Left renal cortex interstitium (tissue), 4 donors: ENCODE measurements around the gene SPTBN1. TPM values are rescaled to one million over a fixed set of nuclear protein-coding genes. Genes with fewer than 3 reads are reported as not detected.

Source experiments
- DNase-seq, 4 donors: peaks; one replicate each; pipeline ENCODE4 v3.0.0-alpha.2; 2013; ENCODE audit warnings: low read depth in 4 of 4, low spot score in 2 of 4, missing footprints in 1 of 4
- polyA plus RNA-seq, 4 donors: library from polyadenylated mRNA; unstranded; fragments of 120-200 nt; gene quantifications; one replicate each; pipeline ENCODE4 v1.2.1, GENCODE V29; 2013; ENCODE audit not compliant: insufficient read length in 4 of 4

SPTBN1 gene
- polyA plus RNA-seq, 4 donors: 215 to 262 (median 233) TPM

- DNase-seq: no peak
These were observed 128.5 kb downstream of the SPTBN1 start for GRCh38 chr2:54584598-54584997.

GRCh38 chr2:54585136-54585733, 129.1 kb downstream of the SPTBN1 start:
- DNase-seq: no peak

- no peak for DNase-seq
These were observed 129.9 kb downstream of the SPTBN1 start for GRCh38 chr2:54586062-54586461.

- DNase-seq: no peak
These were observed 130.4 kb downstream of the SPTBN1 start for GRCh38 chr2:54586494-54586893.

GRCh38 chr2:54587171-54588016, 131.3 kb downstream of the SPTBN1 start:
- no peak for DNase-seq

- DNase-seq: no peak
These were observed 132.2 kb downstream of the SPTBN1 start for GRCh38 chr2:54588244-54588899.

GRCh38 chr2:54589038-54589339, 132.9 kb downstream of the SPTBN1 start:
- no peak for DNase-seq

GRCh38 chr2:54589340-54590215, 133.5 kb downstream of the SPTBN1 start:
- no peak for DNase-seq

GRCh38 chr2:54590216-54591120, 134.3 kb downstream of the SPTBN1 start:
- DNase-seq: no peak

- DNase-seq: no peak
These were observed 135.4 kb downstream of the SPTBN1 start for GRCh38 chr2:54591551-54591950.

GRCh38 chr2:54593249-54593648, 137.1 kb downstream of the SPTBN1 start:
- DNase-seq: no peak

GRCh38 chr2:54594048-54594447, 137.9 kb downstream of the SPTBN1 start:
- DNase-seq: no peak

GRCh38 chr2:54595161-54595803, 139.2 kb downstream of the SPTBN1 start:
- DNase-seq: no peak

- DNase-seq: no peak
These were observed 140.1 kb downstream of the SPTBN1 start for GRCh38 chr2:54595999-54596902.

GRCh38 chr2:54597153-54597848, 141.2 kb downstream of the SPTBN1 start:
- no peak for DNase-seq

- no peak for DNase-seq
These were observed 142.5 kb downstream of the SPTBN1 start for GRCh38 chr2:54598347-54599325.

- DNase-seq: no peak
These were observed 143.2 kb downstream of the SPTBN1 start for GRCh38 chr2:54599326-54599710.
